GM19238 (cell line): ENCODE results near the gene GLG1.
"Not testable (repeated sequence)": the region's sequence is repeated elsewhere in the genome, so short reads cannot be mapped to it uniquely, and the experiment has no call there.

Experiments used
- DNase-seq: peaks from one replicate; pipeline ENCODE4 v3.0.0; 2011; ENCODE audit warnings: low spot score; ENCODE audit not compliant: insufficient read length

Gene GLG1

GRCh38 chr16:74538801-74539200 lies 68.1 kb downstream of the GLG1 start:
- not testable (repeated sequence) for DNase-seq

GRCh38 chr16:74537746-74538145 lies 69.2 kb downstream of the GLG1 start:
- DNase-seq, result not testable (repeated sequence)

GRCh38 chr16:74534650-74535049 lies 72.3 kb downstream of the GLG1 start:
- DNase-seq, result not testable (repeated sequence)

GRCh38 chr16:74524926-74525325 lies 82.0 kb downstream of the GLG1 start:
- DNase-seq, result no peak

GRCh38 chr16:74524117-74524516 lies 82.8 kb downstream of the GLG1 start:
- DNase-seq, result no peak

- DNase-seq, result not testable (repeated sequence)
These were observed 83.2 kb downstream of the GLG1 start for GRCh38 chr16:74523706-74524105.

- no peak for DNase-seq
These were observed 84.8 kb downstream of the GLG1 start for GRCh38 chr16:74522160-74522559.

GRCh38 chr16:74521691-74522090 lies 85.2 kb downstream of the GLG1 start:
- no peak for DNase-seq

GRCh38 chr16:74518934-74519333 lies 88.0 kb downstream of the GLG1 start:
- DNase-seq, result not testable (repeated sequence)

GRCh38 chr16:74511961-74512360 lies 95.0 kb downstream of the GLG1 start:
- DNase-seq, result no peak

- DNase-seq, result no peak
These were observed 101.9 kb downstream of the GLG1 start for GRCh38 chr16:74505011-74505410.

- DNase-seq, result no peak
These were observed 103.5 kb downstream of the GLG1 start for GRCh38 chr16:74503412-74503811.

GRCh38 chr16:74501484-74502478 lies 105.1 kb downstream of the GLG1 start:
- DNase-seq, result no peak

GRCh38 chr16:74500907-74501306 lies 106.0 kb downstream of the GLG1 start:
- DNase-seq, result no peak

GRCh38 chr16:74499114-74499513 lies 107.8 kb downstream of the GLG1 start:
- no peak for DNase-seq

GRCh38 chr16:74497761-74498160 lies 109.2 kb downstream of the GLG1 start:
- no peak for DNase-seq

GRCh38 chr16:74496054-74496453 lies 110.9 kb downstream of the GLG1 start:
- no peak for DNase-seq

- DNase-seq, result no peak
These were observed 113.9 kb downstream of the GLG1 start for GRCh38 chr16:74492976-74493375.

- no peak for DNase-seq
These were observed 119.0 kb downstream of the GLG1 start for GRCh38 chr16:74487634-74488495.

- no peak for DNase-seq
These were observed 121.0 kb downstream of the GLG1 start for GRCh38 chr16:74485916-74486315.

- DNase-seq, result no peak
These were observed 126.5 kb downstream of the GLG1 start for GRCh38 chr16:74480150-74481029.
